Mesothelial cell of epicardium (in vitro differentiated cells): Measurements from ENCODE around the gene OR6X1. TPM values are rescaled to one million over a fixed set of nuclear protein-coding genes. Genes with fewer than 3 reads are reported as not detected.
"Not testable (repeated sequence)": the region's sequence is repeated elsewhere in the genome, so short reads cannot be mapped to it uniquely, and the experiment has no call there.

Experiments
- DNase-seq, 2 experiments: peaks; one replicate each; pipeline ENCODE4 v3.0.0; 2021; ENCODE audit warnings: low spot score in 2 of 2; ENCODE audit not compliant: unreplicated experiment in 2 of 2
- H3K27ac Mint-ChIP-seq: 2 replicates; pipeline ENCODE4 v1.8.0; 2021; ENCODE audit warnings: mixed read lengths
- H3K27me3 Mint-ChIP-seq: 2 replicates; pipeline ENCODE4 v1.8.0; 2021; ENCODE audit warnings: low read depth, mixed read lengths
- H3K36me3 Mint-ChIP-seq: 2 replicates; pipeline ENCODE4 v1.8.0; 2021; ENCODE audit warnings: mixed read lengths
- H3K4me1 Mint-ChIP-seq: 2 replicates; pipeline ENCODE4 v1.8.0; 2021; ENCODE audit warnings: mixed read lengths
- H3K4me3 Mint-ChIP-seq: 2 replicates; pipeline ENCODE4 v1.8.0; 2021; ENCODE audit warnings: mild to moderate bottlenecking, moderate library complexity, mixed read lengths
- H3K9me3 Mint-ChIP-seq: 2 replicates; pipeline ENCODE4 v1.8.0; 2021; ENCODE audit warnings: mixed read lengths
- total RNA-seq: library from RNA; stranded (reverse); gene quantifications from 3 replicates; pipeline ENCODE4 v1.2.1, GENCODE V29; 2021
- TF ChIP-seq, protein P1 (sequence below): fragments of 200-600 bp; sonication (generic); IDR thresholded peaks from one replicate; pipeline ENCODE4 v1.5.0; 2021; ENCODE audit warnings: antibody characterized with exemption; ENCODE audit not compliant: unreplicated experiment

OR6X1 gene
- total RNA-seq, 1 donor from 2014 or later: not detected

DNA sequence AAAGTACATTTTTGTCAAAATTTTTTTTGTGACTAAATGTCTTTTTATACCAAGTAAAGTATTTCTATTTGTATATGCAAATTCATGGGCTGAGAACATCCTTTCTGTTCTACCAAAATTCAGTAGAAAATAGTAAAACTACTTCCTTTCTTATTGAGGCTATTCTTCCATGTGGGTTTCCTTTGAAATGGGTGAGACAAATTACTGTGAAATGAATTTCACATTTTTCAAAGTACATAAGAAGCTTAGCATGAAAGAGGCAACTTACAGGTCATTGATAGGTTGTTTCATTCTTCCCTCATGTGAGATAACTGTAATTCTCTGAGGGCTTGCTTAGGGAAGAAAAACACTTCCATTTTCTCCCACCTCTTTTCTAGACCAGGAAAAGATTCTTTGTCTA lies 1.0 kb upstream of the OR6X1 start:
- H3K4me1 Mint-ChIP-seq: peaks cover 10% of the 10 kb centered on the region
- DNase-seq: no peak

GRCh38 chr11:123753110-123753509 lies 1.2 kb downstream of the OR6X1 start:
- Mint-ChIP-seq H3K27ac (no peak overlapping the region), H3K27me3 (peaks cover 3% of the 10 kb centered on the region), H3K4me3 (no peak overlapping the region), H3K4me1 (peaks cover 10% of the 10 kb centered on the region), H3K9me3 (peaks cover 10% of the 10 kb centered on the region), H3K36me3 (no peaks in the 10 kb centered on the region)
- no peak for DNase-seq
- TF ChIP-seq, protein P1, sequence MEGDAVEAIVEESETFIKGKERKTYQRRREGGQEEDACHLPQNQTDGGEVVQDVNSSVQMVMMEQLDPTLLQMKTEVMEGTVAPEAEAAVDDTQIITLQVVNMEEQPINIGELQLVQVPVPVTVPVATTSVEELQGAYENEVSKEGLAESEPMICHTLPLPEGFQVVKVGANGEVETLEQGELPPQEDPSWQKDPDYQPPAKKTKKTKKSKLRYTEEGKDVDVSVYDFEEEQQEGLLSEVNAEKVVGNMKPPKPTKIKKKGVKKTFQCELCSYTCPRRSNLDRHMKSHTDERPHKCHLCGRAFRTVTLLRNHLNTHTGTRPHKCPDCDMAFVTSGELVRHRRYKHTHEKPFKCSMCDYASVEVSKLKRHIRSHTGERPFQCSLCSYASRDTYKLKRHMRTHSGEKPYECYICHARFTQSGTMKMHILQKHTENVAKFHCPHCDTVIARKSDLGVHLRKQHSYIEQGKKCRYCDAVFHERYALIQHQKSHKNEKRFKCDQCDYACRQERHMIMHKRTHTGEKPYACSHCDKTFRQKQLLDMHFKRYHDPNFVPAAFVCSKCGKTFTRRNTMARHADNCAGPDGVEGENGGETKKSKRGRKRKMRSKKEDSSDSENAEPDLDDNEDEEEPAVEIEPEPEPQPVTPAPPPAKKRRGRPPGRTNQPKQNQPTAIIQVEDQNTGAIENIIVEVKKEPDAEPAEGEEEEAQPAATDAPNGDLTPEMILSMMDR: no peak

More for the DNA sequence above, 1.0 kb upstream of the OR6X1 start:
- Mint-ChIP-seq H3K9me3 (no peaks in the 10 kb centered on the region), H3K36me3 (no peaks in the 10 kb centered on the region), H3K4me3 (no peak overlapping the region), H3K27ac (no peak overlapping the region), H3K27me3 (peaks cover 3% of the 10 kb centered on the region)
- TF ChIP-seq, protein P1: no peak

GRCh38 chr11:123751781-123752180 lies 2.5 kb downstream of the OR6X1 start:
- TF ChIP-seq, protein P1: no peak
- Mint-ChIP-seq H3K4me3 (no peak overlapping the region), H3K27ac (no peak overlapping the region), H3K4me1 (peaks cover 10% of the 10 kb centered on the region), H3K9me3 (peaks cover 14% of the 10 kb centered on the region), H3K36me3 (no peaks in the 10 kb centered on the region), H3K27me3 (no peaks in the 10 kb centered on the region)
- DNase-seq: no peak

- not testable (repeated sequence) for H3K27me3 Mint-ChIP-seq, H3K4me1 Mint-ChIP-seq, DNase-seq, H3K4me3 Mint-ChIP-seq, H3K27ac Mint-ChIP-seq, H3K36me3 Mint-ChIP-seq
- H3K9me3 Mint-ChIP-seq: peaks cover 14% of the 10 kb centered on the region
Measured at GRCh38 chr11:123748349-123748748, 6.0 kb downstream of the OR6X1 start.

GRCh38 chr11:123745764-123746451 lies 8.4 kb downstream of the OR6X1 start:
- Mint-ChIP-seq H3K27ac (no peak overlapping the region), H3K27me3 (no peaks in the 10 kb centered on the region), H3K4me1 (peaks cover 9% of the 10 kb centered on the region), H3K36me3 (no peaks in the 10 kb centered on the region), H3K4me3 (no peak overlapping the region), H3K9me3 (peaks cover 14% of the 10 kb centered on the region)
- DNase-seq: no peak
- TF ChIP-seq, protein P1: no peak

- H3K4me3 Mint-ChIP-seq: peak overlapping the region; percentile 79
- no peak overlapping the region for H3K27ac Mint-ChIP-seq
- no peaks in the 10 kb centered on the region for H3K27me3 Mint-ChIP-seq
- TF ChIP-seq, protein P1: no peak
- peaks cover 1% of the 10 kb centered on the region for H3K9me3 Mint-ChIP-seq
- DNase-seq: no peak
- peaks cover 12% of the 10 kb centered on the region for H3K36me3 Mint-ChIP-seq
- H3K4me1 Mint-ChIP-seq: peaks cover 21% of the 10 kb centered on the region
Measured at GRCh38 chr11:123742724-123743120, 11.6 kb downstream of the OR6X1 start.
